ENCODE measurements around the gene DYNC1LI2.
"Not testable (repeated sequence)": the region's sequence is repeated elsewhere in the genome, so short reads cannot be mapped to it uniquely, and the experiment has no call there.

The DYNC1LI2 gene

GRCh38 chr16:66751303-66751991 lies at the start of gene DYNC1LI2:
Gene DYNC1LI2 (minus strand): TSS chr16:66751609. CDS start chr16:66751591, 18 bp downstream.
- DNase-seq = peak; percentile 94

GRCh38 chr16:66800856-66801255 lies 49.4 kb upstream of the DYNC1LI2 start:
- no peak for DNase-seq

- DNase-seq = no peak
Observed at GRCh38 chr16:66798161-66798560, 46.8 kb upstream of the DYNC1LI2 start.

GRCh38 chr16:66793984-66794383 lies 42.6 kb upstream of the DYNC1LI2 start:
- DNase-seq = not testable (repeated sequence)

GRCh38 chr16:66790130-66790733 lies 38.8 kb upstream of the DYNC1LI2 start:
- DNase-seq = no peak

- no peak for DNase-seq
Observed at GRCh38 chr16:66787427-66787826, 36.0 kb upstream of the DYNC1LI2 start.

DNA sequence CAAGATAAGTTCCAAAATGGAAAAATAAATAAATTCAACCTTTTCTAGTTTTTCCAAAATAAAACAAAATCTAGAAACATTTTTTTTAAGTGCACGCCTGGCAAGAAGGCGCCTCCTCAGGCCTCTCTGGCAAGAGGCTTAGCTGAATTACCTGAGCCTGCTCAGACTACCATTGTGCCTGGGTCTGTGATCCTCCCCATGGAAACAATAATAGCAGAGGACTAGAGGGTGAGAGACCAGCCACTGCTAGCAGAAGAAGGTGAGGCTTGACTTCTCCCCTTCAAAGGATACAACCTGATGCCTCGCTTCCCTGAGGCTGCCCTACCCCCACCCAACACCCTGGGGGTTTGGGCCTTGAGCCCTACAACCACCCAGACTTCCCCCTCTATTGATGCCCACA lies 35.1 kb upstream of the DYNC1LI2 start:
- no peak for DNase-seq

DNA sequence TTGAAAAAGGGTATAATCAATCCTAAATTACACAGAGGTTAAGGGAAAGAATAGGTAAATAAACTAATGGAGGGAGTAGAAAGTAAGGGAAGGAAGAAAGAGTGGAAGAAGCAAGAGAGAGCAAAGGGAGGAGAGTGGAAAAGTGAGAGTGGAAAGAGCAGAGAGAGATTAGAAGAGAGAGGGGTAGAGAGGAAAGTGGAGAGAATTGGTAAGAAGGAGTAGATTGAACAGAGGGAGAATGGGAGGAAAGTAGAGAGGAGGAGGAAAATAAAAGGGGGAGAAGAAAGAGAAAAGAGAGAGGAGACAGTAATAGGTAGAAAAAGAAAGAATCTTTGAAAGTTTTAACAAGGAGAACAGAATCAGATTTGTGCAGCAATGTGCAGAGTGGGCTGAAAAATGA lies 25.0 kb upstream of the DYNC1LI2 start:
- DNase-seq = no peak

DNA sequence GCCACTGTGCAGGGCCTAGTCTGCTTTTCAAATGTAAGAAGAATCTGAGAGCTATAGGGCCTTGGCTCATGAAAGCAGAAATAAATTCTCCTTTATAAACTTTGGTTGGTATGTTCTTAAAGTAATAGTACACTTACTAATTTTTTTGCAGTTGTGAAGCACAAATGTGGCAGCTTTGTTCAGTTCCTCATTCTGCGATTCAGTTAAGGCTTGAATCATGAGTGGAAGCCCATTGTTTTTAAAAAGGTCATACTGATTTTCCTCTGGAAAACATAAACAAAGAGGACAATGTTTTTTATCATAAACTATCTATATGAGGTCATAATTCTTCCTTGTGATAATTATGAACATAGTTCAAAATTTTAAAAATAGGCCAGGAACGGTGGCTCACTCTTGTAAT lies 23.6 kb upstream of the DYNC1LI2 start:
- DNase-seq = no peak

GRCh38 chr16:66758086-66758485 lies 6.7 kb upstream of the DYNC1LI2 start:
- DNase-seq = no peak

DNA sequence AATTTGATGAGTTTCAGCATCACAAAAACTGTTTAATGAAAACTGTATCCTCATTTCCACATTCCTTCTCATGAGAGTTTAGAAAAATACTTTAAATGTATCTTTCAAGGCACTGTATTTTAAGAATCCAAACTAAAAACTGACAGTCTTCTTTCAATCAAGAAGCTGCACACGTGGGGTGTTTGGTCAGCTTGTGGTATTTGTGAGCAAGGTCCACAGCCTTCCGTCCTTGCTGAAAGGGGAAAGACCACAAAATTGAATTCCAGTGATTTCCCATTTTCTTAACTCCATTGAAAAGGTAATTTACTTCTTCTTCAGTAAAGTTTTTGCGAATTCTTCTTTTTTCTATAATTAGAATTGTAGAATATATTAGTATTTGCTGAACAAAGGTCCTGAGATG lies 3.4 kb upstream of the DYNC1LI2 start:
- no peak for DNase-seq

DNA sequence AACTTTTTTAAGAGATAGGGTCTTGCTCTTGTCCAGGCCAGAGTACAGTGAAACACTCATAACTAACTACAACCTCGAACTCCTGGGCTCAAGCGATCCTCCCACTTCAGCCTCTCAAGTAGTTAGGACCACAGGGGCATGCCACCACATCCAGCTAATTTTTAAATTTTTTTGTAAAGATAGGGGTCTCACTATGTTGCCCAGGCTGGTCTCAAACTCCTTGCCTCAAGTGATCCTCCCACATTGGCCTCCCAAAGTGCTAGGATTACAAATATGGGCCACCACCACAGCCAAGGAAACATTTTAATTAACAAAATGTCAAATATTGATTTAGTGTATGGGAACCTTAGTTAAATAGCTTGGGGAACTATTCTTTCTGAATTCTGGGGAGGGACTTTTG lies 2.8 kb upstream of the DYNC1LI2 start:
- no peak for DNase-seq

DNA sequence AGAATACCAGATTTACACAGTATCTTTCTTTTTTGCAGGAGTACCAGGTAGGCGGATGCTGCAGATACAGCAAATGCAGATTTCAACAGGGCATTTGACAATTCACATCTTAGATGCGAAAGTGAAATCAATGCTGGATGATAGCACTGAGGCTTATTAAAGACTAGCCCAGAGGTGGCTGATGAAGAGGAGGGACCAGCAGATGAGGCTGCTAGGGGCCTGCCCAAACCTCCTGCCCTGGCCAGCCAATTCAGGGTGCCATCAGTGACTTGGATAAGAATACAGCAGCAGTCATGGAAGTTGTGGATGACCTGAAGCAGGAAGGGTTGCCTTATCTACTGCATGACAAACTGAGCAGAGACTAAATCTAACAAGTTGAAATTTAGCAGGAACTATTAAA lies 1.5 kb upstream of the DYNC1LI2 start:
- DNase-seq = no peak

DNA sequence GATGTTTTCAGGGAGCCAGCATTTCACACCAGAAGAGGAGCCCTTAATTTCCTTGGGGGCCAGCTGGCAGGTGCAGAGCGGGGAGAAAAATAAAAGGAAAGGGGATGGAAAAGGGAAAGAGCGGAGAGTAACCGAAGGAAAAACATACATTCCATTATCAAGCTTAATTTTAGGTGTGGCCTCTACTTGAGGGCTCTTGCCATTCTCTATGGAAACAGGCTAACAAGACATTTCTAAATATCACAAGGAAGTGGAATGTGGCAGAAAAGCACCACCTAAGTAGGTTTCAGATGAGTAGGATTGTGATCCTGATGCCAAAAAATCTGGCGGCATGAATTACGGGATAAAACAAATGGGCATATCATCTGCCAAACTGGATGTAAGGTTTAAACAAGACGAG lies 970 bp upstream of the DYNC1LI2 start:
- no peak for DNase-seq

DNA sequence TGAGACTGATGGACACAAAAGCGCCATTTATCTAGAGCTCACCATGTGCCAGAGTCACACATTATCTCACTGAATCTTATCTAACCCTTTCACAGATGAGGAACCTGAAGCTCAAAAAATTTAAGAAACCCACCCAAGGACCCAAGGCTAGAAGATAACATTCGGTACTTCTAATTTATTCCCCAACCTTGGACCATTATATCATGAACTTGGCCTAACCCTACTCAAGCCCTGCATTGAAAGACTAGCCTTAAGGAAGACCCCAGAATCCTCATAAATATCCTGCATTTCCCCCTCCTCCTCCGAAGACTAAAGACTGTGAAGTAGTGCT lies 548 bp upstream of the DYNC1LI2 start:
- DNase-seq = no peak

GRCh38 chr16:66751053-66751302 lies 431 bp downstream of the DYNC1LI2 start:
- DNase-seq = no peak

- DNase-seq = no peak
Observed at GRCh38 chr16:66750279-66751052, 943 bp downstream of the DYNC1LI2 start.

GRCh38 chr16:66746682-66747081 lies 4.7 kb downstream of the DYNC1LI2 start:
- no peak for DNase-seq

DNA sequence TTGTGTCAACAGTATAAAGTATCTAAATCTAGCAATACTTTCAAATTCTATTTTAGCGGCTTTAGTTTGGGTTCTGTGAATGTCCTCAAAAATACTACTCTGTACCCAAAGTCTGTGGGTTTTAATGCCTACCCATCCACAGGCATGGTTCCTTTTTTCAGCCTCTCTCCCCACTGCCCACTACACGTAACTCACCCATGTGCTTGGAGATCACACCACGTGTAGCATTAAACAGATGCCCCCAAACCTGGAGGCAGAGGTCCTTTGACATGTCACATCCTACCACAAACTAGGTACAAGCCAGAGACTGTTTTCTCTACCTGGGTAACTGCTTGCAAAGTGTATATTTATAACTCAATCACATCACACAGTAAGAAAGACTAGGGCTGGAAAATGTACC lies 5.4 kb downstream of the DYNC1LI2 start:
- no peak for DNase-seq

GRCh38 chr16:66741950-66742808 lies 9.2 kb downstream of the DYNC1LI2 start:
- DNase-seq = no peak

DNA sequence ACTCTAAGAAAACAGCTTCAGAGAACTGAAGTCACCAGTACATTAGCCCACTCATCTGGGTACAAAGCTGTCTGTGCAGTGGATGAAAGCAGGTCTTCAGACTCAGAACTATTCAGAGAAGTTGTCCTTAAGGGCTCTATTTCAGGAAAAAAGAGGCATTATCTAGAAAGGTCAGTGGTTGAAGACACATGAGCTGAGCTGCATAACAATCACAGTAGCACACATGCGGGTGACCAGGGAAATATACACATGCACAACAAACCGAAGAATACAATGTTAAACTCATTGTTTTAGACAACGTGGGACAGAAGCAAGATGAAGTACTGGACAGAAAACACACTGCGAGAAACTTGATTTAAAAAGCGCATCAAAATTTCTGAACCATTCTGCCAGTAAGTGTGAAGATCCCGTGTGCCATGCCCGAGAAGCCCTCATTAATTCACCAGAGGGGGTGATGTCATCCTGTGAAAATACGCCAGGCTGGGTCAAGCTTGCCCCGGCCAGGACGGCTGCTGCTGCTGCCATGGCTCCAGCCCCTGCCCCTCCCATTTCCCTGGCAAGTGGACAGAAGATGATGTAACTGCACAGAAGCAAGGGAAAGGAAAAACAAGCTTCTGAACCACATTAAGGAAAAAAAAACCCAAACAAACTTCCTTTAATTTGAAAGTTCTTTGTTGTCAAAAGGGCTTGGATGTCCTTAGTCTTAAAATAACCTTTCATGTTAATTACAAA lies 10.1 kb downstream of the DYNC1LI2 start:
- no peak for DNase-seq

- no peak for DNase-seq
Observed at GRCh38 chr16:66740533-66740932, 10.9 kb downstream of the DYNC1LI2 start.

- DNase-seq = no peak
Observed at GRCh38 chr16:66740010-66740409, 11.4 kb downstream of the DYNC1LI2 start.
